ENCODE data around the gene ARHGAP24. TPM values are rescaled to one million over a fixed set of nuclear protein-coding genes. Genes with fewer than 3 reads are reported as not detected.
"Not testable (repeated sequence)": the region's sequence is repeated elsewhere in the genome, so short reads cannot be mapped to it uniquely, and the experiment has no call there.

The ARHGAP24 gene
- total RNA-seq, 1 experiment from 2014 or later = 1.3 TPM

GRCh38 chr4:85884251-85884650, 409.3 kb downstream of the ARHGAP24 start:
- DNase-seq (ENCODE audit: extremely low read depth, low read depth) = no peak

DNA sequence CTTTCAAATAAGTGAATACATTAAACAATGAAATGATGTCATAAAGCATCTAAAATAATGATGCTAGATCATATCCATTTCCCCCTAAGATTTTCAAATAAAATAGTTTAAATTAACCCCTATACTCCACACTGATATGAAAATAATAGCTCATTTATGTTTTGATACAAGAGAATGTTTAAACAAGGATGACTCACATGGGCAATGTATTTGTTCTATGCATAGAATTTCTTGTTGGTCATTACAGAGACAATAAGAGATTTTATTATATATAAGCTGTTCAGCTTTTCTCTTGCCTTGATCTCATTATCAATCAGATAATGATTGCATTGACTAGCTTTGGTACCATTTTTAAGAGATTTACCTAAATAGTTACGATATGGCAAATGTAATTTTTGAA, 411.7 kb downstream of the ARHGAP24 start:
- DNase-seq (ENCODE audit: extremely low read depth, low read depth) = no peak

DNA sequence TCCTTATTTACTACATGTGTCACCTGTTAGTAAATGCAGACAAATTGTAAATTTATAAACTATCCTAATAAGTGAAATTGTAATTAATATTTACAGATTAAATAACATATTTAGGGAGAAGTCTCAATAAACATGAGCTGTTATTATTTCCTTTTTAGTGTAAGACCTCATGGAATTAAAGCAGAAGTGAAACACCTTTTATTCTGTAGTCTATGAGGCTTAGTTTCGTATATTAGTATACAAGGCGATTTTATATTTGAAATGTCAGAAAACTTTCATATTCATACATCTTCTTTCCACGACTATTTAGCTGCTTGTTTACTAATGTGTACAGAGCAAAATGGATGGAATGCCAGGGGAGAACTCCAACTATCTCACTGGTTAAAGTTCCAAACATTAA, 414.4 kb downstream of the ARHGAP24 start:
- no peak for DNase-seq (ENCODE audit: extremely low read depth, low read depth)

- no peak for DNase-seq (ENCODE audit: extremely low read depth, low read depth)
Observed at GRCh38 chr4:85895755-85896154, 420.8 kb downstream of the ARHGAP24 start.

GRCh38 chr4:85898231-85898630, 423.3 kb downstream of the ARHGAP24 start:
- DNase-seq (ENCODE audit: extremely low read depth, low read depth) = no peak

DNA sequence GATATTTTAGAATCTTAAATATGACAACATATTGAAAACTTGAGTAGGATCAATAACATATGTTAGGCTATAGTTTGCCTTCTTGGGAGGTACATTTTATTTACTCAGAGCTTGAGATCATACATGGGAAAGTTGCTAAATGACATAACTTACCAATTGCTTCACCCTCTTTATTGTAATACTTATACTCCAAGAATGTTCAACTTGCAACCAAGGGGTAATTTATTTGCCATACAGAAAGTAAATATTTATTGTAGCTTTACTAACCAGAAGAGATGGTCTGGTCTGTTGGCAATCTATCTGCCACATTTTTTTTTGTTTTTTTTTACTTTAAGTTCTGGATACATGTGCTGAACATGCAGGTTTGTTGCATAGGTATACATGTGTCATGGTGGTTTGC, 426.6 kb downstream of the ARHGAP24 start:
- no peak for DNase-seq (ENCODE audit: extremely low read depth, low read depth)

DNA sequence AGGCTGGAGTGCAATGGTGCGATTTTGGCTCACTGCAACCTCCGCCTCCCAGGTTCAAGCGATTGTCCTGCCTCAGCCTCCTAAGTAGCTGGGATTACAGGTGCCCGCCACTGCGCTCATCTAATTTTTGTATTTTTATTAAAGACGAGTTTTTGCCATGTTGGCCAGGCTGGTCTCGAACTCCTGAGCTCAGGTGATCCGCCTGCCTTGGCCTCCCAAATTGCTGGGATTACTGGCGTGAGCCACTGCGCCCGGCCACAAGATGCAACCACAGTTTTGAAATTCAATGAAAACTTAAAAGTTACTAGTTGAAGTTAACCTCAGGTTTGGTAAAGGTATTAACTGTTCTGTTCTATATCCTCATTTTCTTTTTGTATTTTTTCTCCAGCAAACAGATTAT, 427.7 kb downstream of the ARHGAP24 start:
- DNase-seq (ENCODE audit: extremely low read depth, low read depth) = not testable (repeated sequence)

DNA sequence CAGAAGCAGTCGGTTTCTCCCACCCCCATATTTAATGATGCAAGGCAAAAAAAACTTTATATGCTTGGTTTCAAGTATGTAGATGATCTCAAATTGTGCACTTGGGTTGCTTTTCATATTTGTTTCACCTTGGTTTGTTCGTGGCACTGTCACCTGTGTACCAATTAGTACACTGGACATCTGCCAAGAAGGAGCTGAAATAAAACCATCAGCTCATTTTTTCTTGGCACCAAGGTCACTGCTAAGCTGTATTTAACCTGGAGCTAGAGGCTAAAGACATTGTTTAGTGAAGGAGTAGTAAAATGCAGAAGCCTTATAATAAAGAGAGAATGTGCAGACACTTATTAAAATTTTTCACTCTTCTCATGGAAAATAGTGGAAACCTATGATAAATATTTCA, 430.8 kb downstream of the ARHGAP24 start:
- no peak for DNase-seq (ENCODE audit: extremely low read depth, low read depth)

DNA sequence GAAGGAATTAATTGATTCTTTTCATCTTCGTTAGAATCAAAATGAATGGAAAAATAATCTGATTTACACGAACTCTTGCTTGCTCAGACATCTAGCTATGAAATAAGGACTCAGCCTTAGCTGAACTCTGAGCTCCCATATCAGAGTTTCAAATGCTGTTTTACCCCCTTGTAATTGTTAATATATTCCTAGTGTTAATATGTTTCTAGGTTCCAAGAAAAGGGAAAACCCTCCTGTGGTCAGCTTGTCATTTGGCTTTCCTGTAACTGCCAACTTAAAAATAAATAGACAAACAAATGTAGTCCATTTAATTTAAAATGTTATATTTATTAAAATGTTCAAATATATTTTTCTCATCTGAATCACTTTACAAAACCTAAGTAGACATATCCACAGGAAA, 432.1 kb downstream of the ARHGAP24 start:
- no peak for DNase-seq (ENCODE audit: extremely low read depth, low read depth)

DNA sequence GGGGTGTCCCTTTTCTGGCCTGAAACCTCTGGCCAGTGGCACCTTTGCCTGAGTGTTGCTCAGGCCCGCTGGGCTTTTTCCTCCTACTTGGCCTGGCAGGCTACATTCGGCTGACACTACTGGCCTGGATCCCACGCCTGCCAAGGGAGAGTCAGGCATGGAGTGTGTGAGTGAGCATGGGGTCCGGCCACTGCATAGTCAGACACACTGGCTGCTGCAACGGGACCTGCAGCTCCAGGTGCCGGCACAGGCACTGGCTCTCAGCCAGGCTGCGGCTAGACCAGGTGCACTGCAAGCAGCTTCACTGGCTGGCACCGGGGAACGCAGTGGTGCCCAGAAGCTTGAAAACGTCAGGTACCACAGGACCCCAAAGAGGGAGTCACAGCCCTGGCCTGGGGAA, 434.9 kb downstream of the ARHGAP24 start:
- no peak for DNase-seq (ENCODE audit: extremely low read depth, low read depth)

- DNase-seq (ENCODE audit: extremely low read depth, low read depth) = no peak
Observed at GRCh38 chr4:85910985-85911384, 436.0 kb downstream of the ARHGAP24 start.

- no peak for DNase-seq (ENCODE audit: extremely low read depth, low read depth)
Observed at GRCh38 chr4:85913931-85914694, 439.2 kb downstream of the ARHGAP24 start.

GRCh38 chr4:85915570-85915969, 440.6 kb downstream of the ARHGAP24 start:
- DNase-seq (ENCODE audit: extremely low read depth, low read depth) = not testable (repeated sequence)

DNA sequence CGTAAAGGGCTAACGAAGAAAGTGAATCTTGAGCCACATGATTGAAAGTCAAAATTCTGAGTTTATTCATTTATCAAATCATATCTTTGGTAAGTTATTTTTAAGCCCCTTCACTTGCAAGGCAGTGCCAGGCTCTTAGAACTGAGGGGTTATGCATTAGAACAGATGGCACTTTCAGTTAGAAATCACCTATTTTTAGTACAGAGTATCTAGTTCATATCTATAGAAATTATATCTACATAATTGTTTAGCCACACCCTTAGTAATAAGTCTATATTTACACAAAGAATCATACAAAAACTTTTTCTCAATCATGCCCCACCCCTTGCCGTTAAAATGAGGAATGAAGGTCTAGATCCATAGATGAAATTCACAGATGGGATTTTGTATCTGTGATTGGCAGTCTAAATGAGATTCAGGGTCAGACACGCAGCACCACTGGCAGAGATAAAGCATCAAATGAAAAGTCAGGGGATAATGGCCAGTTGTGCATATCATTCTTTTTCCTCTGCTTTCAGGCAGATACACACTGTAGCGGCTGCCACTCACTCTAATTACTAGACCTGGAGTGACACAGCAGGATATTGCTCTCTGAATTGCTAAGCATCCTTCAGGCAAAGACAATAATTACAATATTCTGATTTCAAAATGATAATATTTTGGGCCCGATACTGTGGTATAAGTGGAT, 444.4 kb downstream of the ARHGAP24 start:
- DNase-seq (ENCODE audit: extremely low read depth, low read depth) = no peak

DNA sequence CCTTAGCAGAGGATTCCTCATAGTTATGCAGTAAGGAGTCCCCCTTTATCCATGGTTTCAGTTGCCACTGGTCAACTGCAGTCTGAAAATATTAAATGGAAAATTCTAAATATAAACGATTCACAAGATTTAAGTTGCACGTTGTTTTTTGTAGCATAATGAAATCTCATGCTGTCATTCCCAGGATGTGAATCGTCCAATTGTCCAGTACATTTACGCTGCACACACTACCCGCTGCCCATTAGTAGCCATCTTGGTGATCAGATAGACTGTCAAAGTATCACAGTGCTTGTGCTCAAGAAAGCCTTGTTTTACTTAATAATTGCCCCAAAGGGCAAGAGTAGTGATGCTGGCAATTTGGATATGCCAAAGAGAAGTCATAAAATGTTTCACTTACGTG, 450.1 kb downstream of the ARHGAP24 start:
- DNase-seq (ENCODE audit: extremely low read depth, low read depth) = no peak

- DNase-seq (ENCODE audit: extremely low read depth, low read depth) = no peak
Observed at GRCh38 chr4:85928775-85929591, 454.0 kb downstream of the ARHGAP24 start.

DNA sequence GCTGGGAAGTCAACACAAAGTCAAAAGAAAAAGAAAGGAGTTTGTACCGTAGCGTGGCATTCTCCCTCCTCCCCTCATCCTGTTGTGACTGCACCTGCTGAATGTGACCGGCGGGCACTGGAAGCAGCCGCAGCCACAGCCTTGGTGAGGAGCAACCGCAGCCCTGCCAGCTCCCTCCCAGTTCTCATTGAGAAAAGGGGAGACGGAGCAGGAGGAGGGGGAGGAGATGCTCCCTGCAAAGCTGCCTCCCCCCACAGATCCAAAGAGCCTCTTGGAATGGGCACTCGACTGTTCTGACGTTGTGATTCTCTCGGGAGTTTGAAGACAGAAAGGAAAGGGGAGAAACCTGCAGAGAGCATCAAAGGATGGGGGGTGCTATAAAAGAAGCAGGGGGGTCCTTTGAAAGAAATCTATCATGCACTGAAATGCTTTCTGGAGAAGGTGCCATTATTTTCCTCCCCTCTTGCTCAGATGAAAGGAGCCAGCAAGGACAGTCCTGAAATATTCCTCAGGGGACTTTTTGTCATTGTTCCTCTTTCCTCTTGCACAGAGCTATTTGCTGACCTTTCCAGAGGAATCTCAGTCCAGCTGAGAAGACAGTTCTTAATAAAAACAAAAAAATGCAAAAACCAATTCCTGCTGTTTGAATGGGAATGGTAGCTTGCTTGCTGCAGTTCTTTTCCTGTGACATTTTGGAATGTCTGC, 455.2 kb downstream of the ARHGAP24 start:
- no peak for DNase-seq (ENCODE audit: extremely low read depth, low read depth)

GRCh38 chr4:85932500-85933290, 457.7 kb downstream of the ARHGAP24 start:
- no peak for DNase-seq (ENCODE audit: extremely low read depth, low read depth)

DNA sequence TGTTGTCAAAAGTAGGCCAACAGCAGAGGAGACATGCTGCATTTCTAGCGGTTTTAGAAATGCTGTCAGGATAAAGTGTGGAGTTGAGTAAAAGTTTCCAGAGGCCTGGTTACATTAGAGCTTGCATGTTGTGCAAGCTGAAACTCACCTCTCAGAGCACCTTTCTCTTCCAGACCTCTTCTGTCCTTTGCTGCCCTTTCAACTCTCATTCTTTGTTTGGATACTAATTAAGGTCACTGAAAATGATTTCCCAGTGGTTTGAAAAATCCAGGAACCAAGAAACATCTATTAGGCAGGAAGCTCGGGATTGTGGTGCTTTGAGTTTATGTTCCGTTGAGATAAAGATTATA, 458.3 kb downstream of the ARHGAP24 start:
- DNase-seq (ENCODE audit: extremely low read depth, low read depth) = no peak

DNA sequence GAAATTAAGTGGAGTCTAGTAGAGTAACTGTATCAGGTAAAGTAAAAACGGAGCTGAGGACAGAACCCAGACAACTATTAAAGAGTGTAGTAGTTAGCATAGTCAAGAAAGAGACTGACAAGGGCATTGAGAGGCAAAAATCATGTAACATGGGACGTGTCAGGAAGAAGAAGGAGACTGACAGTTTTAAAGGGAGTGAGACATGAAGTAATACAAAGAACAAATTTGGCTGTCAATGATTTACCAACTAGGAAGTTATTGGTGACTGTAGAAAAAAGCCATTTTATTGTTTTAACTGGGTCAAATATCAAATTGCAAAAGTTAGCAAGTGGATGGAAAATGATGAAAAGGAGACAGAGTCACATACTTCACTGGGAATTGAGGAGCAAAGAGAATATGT, 462.6 kb downstream of the ARHGAP24 start:
- no peak for DNase-seq (ENCODE audit: extremely low read depth, low read depth)
